ENCODE results near the gene DLGAP1.

DLGAP1 gene

DNA sequence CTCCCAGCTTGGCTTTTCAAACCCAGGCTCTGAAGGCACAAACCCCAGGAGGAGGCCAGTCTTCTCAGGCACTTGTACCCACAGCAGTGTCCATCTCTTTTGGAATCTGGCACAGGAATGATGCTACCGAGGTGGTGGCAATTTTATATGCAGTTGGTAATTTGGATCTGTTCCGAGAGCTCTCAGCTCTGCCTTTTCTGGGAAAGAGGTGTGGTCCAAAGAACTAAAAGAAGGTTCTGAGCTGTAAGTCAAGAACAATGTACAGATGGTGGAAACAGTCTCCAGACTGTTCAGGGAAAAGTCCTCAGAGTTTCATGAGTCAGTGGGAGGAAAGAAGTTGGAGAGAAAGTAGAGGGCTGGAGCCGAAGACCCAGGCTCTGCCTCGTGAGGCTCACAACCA lies 651.8 kb downstream of the DLGAP1 start:
- POLR2A ChIA-PET, result no interaction called here
- CTCF ChIA-PET, result no interaction called here
- TF ChIP-seq TARDBP (IDR thresholded peaks at IDR 0.05) (no peak), SUZ12 (IDR thresholded peaks at IDR 0.05) (no peak), FOXK2 (IDR thresholded peaks at IDR 0.05) (no peak), LEF1 (IDR thresholded peaks at IDR 0.05; ENCODE audit: borderline replicate concordance) (no peak), BHLHE40 (IDR thresholded peaks at IDR 0.05; ENCODE audit: borderline replicate concordance) (no peak)
- DNase-seq (ENCODE audit: extremely low spot score), result no peak

DNA sequence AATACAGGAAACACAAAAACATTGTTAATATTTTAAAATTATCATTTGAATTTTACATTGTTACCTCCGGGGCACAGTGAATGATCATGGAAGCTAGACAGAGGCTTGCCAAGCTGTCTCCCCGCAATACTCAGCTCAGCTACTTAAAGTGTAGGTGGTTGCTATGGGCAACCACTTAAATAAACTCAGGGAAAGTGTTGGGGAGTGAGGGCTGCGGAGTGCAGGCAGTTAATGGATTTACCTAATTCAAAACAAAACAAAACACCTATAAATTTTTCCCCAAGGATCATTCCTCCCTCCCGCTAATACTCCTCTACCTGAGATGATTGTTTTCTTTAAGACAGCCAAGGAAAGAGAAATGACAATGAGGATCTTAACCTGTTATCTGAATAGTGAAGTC lies 655.6 kb downstream of the DLGAP1 start:
- TF ChIP-seq NFRKB (IDR thresholded peaks at IDR 0.05), result no peak
- no peak for TF ChIP-seq LEF1 (IDR thresholded peaks at IDR 0.05; ENCODE audit: borderline replicate concordance)
- TF ChIP-seq, protein P1, sequence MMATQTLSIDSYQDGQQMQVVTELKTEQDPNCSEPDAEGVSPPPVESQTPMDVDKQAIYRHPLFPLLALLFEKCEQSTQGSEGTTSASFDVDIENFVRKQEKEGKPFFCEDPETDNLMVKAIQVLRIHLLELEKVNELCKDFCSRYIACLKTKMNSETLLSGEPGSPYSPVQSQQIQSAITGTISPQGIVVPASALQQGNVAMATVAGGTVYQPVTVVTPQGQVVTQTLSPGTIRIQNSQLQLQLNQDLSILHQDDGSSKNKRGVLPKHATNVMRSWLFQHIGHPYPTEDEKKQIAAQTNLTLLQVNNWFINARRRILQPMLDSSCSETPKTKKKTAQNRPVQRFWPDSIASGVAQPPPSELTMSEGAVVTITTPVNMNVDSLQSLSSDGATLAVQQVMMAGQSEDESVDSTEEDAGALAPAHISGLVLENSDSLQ (IDR thresholded peaks at IDR 0.05), result no peak
- no peak for TF ChIP-seq HDGF (IDR thresholded peaks at IDR 0.05; ENCODE audit: borderline replicate concordance)
- TF ChIP-seq CTBP1 (IDR thresholded peaks at IDR 0.05; ENCODE audit: borderline replicate concordance), result no peak
- no peak for TF ChIP-seq FOXM1 (IDR thresholded peaks at IDR 0.05; ENCODE audit: borderline replicate concordance)
- TF ChIP-seq BHLHE40 (IDR thresholded peaks at IDR 0.05; ENCODE audit: borderline replicate concordance), result no peak
- no peak for TF ChIP-seq L3MBTL2 (conservative IDR thresholded peaks at IDR 0.05)
- no peak for TF ChIP-seq TARDBP (IDR thresholded peaks at IDR 0.05)
- TF ChIP-seq FOXK2 (IDR thresholded peaks at IDR 0.05), result no peak
- TF ChIP-seq ARNT (IDR thresholded peaks at IDR 0.05), result no peak
- TF ChIP-seq FOXA1 (IDR thresholded peaks at IDR 0.05), result no peak
- no peak for TF ChIP-seq SP1 (IDR thresholded peaks at IDR 0.05)
- no peak for DNase-seq (ENCODE audit: extremely low spot score)
- POLR2A ChIA-PET, result no interaction called here
- CTCF ChIA-PET, result interaction anchor here (0.6 to 0.9 kb wide), 3 partner anchors 29 to 127 kb away, joined by 3 to 4 read pairs (median 3); no protein-coding TSS in a partner anchor

DNA sequence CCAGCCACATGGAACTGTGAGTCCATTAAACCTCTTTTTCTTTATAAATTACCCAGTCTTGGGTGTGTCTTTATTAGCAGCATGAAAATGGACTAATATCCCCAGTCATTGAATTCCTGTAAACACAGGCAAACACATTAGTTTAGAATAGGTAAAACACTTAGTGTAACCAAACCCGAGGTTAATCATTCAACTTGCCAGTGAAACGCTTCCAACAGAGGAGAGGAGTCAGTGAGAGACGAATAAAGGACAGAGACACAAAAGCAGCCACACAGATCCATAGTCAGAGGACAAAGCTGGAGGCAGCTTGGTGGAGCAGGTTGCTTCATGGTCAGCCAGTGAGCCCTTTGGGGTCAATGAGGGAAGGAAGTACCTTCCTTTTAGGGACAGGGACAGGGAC lies 657.1 kb downstream of the DLGAP1 start:
- ChIA-PET CTCF (no interaction called here), POLR2A (no interaction called here)
- DNase-seq (ENCODE audit: extremely low spot score), result no peak
- TF ChIP-seq TARDBP (IDR thresholded peaks at IDR 0.05) (no peak), L3MBTL2 (conservative IDR thresholded peaks at IDR 0.05) (no peak), ARNT (IDR thresholded peaks at IDR 0.05) (no peak), FOXK2 (IDR thresholded peaks at IDR 0.05) (no peak)

DNA sequence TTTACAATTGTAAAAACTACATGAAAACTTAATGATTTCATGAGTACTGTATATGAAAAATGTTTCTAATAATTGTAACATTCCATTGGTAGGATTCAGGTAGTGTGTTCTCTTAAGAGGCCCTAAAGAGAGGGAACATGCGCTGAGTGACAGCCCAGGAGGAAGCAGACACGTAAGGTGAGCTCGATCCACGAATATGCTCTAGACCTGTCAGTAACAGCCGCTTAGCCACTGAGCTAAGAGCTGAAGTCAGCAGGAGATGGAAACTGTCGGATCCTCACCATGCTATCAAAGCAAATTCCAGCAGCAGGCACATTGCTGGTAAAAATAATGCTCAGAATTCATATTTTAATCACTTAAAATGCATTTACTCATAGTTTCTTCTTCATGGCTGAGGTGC lies 658.7 kb downstream of the DLGAP1 start:
- TF ChIP-seq FOXM1 (IDR thresholded peaks at IDR 0.05; ENCODE audit: borderline replicate concordance) (no peak), HDGF (IDR thresholded peaks at IDR 0.05; ENCODE audit: borderline replicate concordance) (no peak)
- ChIA-PET POLR2A (no interaction called here), CTCF (interaction anchor here (1.3 kb wide), 1 partner anchor 24 kb away, joined by 7 read pairs; no protein-coding TSS in a partner anchor)
- DNase-seq (ENCODE audit: extremely low spot score), result no peak

GRCh38 chr18:3794537-3795348 lies 660.4 kb downstream of the DLGAP1 start:
- TF ChIP-seq NFRKB (IDR thresholded peaks at IDR 0.05) (no peak), FOXK2 (IDR thresholded peaks at IDR 0.05) (no peak), SUZ12 (IDR thresholded peaks at IDR 0.05) (no peak), CTBP1 (IDR thresholded peaks at IDR 0.05; ENCODE audit: borderline replicate concordance) (no peak), ELF4 (IDR thresholded peaks at IDR 0.05) (no peak)
- CTCF ChIA-PET, result interaction anchor here (0.8 kb wide), 1 partner anchor 24 kb away, joined by 3 read pairs; no protein-coding TSS in a partner anchor
- POLR2A ChIA-PET, result interaction anchor here (0.5 to 1.4 kb wide), 2 partner anchors 22 to 23 kb away, joined by 3 read pairs; no protein-coding TSS in a partner anchor
- no peak for DNase-seq (ENCODE audit: extremely low spot score)

- DNase-seq (ENCODE audit: extremely low spot score), result no peak
- no peak for TF ChIP-seq SP1 (IDR thresholded peaks at IDR 0.05)
- TF ChIP-seq ARNT (IDR thresholded peaks at IDR 0.05), result no peak
- TF ChIP-seq FOXK2 (IDR thresholded peaks at IDR 0.05), result no peak
- TF ChIP-seq LEF1 (IDR thresholded peaks at IDR 0.05; ENCODE audit: borderline replicate concordance), result no peak
- TF ChIP-seq ELF4 (IDR thresholded peaks at IDR 0.05), result no peak
- no peak for TF ChIP-seq BHLHE40 (IDR thresholded peaks at IDR 0.05; ENCODE audit: borderline replicate concordance)
- TF ChIP-seq, protein P1 (IDR thresholded peaks at IDR 0.05), result no peak
- no peak for TF ChIP-seq ZNF384 (IDR thresholded peaks at IDR 0.05)
- TF ChIP-seq SUZ12 (IDR thresholded peaks at IDR 0.05), result no peak
- no peak for TF ChIP-seq FOXA1 (IDR thresholded peaks at IDR 0.05)
- TF ChIP-seq FOXM1 (IDR thresholded peaks at IDR 0.05; ENCODE audit: borderline replicate concordance), result no peak
- TF ChIP-seq CTBP1 (IDR thresholded peaks at IDR 0.05; ENCODE audit: borderline replicate concordance), result no peak
- no peak for TF ChIP-seq TARDBP (IDR thresholded peaks at IDR 0.05)
- no peak for TF ChIP-seq L3MBTL2 (conservative IDR thresholded peaks at IDR 0.05)
- ChIA-PET POLR2A (no interaction called here), CTCF (no interaction called here)
Measured at GRCh38 chr18:3793545-3793944, 661.6 kb downstream of the DLGAP1 start.

- TF ChIP-seq SP1 (IDR thresholded peaks at IDR 0.05) (no peak), FOXM1 (IDR thresholded peaks at IDR 0.05; ENCODE audit: borderline replicate concordance) (no peak), CTBP1 (IDR thresholded peaks at IDR 0.05; ENCODE audit: borderline replicate concordance) (no peak), LEF1 (IDR thresholded peaks at IDR 0.05; ENCODE audit: borderline replicate concordance) (no peak), BHLHE40 (IDR thresholded peaks at IDR 0.05; ENCODE audit: borderline replicate concordance) (no peak), FOXK2 (IDR thresholded peaks at IDR 0.05) (no peak), L3MBTL2 (conservative IDR thresholded peaks at IDR 0.05) (no peak), ZNF384 (IDR thresholded peaks at IDR 0.05) (no peak), SUZ12 (IDR thresholded peaks at IDR 0.05) (no peak), HDGF (IDR thresholded peaks at IDR 0.05; ENCODE audit: borderline replicate concordance) (no peak)
- TF ChIP-seq, protein P1 (IDR thresholded peaks at IDR 0.05), result no peak
- POLR2A ChIA-PET, result no interaction called here
- CTCF ChIA-PET, result no interaction called here
Measured at GRCh38 chr18:3793111-3793510, 662.0 kb downstream of the DLGAP1 start.

More at GRCh38 chr18:3793111-3793510, 662.0 kb downstream of the DLGAP1 start:
- no peak for DNase-seq (ENCODE audit: extremely low spot score)
